Keratinocyte (primary cell): Measurements from ENCODE around the gene TRH.
"Not testable (repeated sequence)": the region's sequence is repeated elsewhere in the genome, so short reads cannot be mapped to it uniquely, and the experiment has no call there.

Source experiments
- CTCF ChIP-seq, 3 experiments: IDR thresholded peaks in 1 of 3; conservative IDR thresholded peaks in 1 of 3; optimal IDR thresholded peaks in 1 of 3; 2 replicates in 2 of 3; 3 replicates in 1 of 3; pipeline versions ENCODE3 to v1.5.1; 2011; ENCODE audit warnings: low read length in 3 of 3, mild to moderate bottlenecking in 3 of 3, moderate library complexity in 2 of 3, control low read depth in 1 of 3, inconsistent platforms in 1 of 3; ENCODE audit not compliant: insufficient read depth in 2 of 3; ENCODE audit errors: extremely low read depth in 1 of 3
- EZH2 ChIP-seq: IDR thresholded peaks from one replicate; pipeline ENCODE4 v1.6.1; 2012; ENCODE audit warnings: inconsistent platforms, mild to moderate bottlenecking, low read length, moderate library complexity

GRCh38 chr3:130017661-130018060 is 43.1 kb downstream of the TRH start:
- not testable (repeated sequence) for TF ChIP-seq CTCF (optimal IDR thresholded peaks at IDR 0.05 in 1 of 3, IDR thresholded peaks at IDR 0.05 in 1 of 3, conservative IDR thresholded peaks at IDR 0.05 in 1 of 3; ENCODE audit: extremely low read depth in 1 of 3, insufficient read depth in 2 of 3, low read length in 3 of 3); EZH2
